ENCODE measurements around the gene NCOA1.
"Not testable (repeated sequence)": the region's sequence is repeated elsewhere in the genome, so short reads cannot be mapped to it uniquely, and the experiment has no call there.

NCOA1 gene

GRCh38 chr2:24531610-24532009 is 40.6 kb downstream of the NCOA1 start:
- not testable (repeated sequence) for H3K9ac ChIP-seq (ENCODE audit: low read length); H3K4me3 ChIP-seq (ENCODE audit: low read length); H3K9me3 ChIP-seq (ENCODE audit: control insufficient read depth, low read length)

GRCh38 chr2:24532057-24532456 is 41.0 kb downstream of the NCOA1 start:
- H3K27me3 ChIP-seq (ENCODE audit: control insufficient read depth, insufficient read depth, low read length); H3K4me1 ChIP-seq (ENCODE audit: control insufficient read depth, insufficient read depth, low read length); H3K9ac ChIP-seq (ENCODE audit: low read length); H3K4me3 ChIP-seq (ENCODE audit: low read length); H3K9me3 ChIP-seq (ENCODE audit: control insufficient read depth, low read length); H3K36me3 ChIP-seq (ENCODE audit: control insufficient read depth, insufficient read depth, low read length): not testable (repeated sequence)

More at GRCh38 chr2:24531610-24532009, 40.6 kb downstream of the NCOA1 start:
- not testable (repeated sequence) for H3K4me1 ChIP-seq (ENCODE audit: control insufficient read depth, insufficient read depth, low read length); H3K36me3 ChIP-seq (ENCODE audit: control insufficient read depth, insufficient read depth, low read length); H3K27me3 ChIP-seq (ENCODE audit: control insufficient read depth, insufficient read depth, low read length)

GRCh38 chr2:24533574-24533973 is 42.5 kb downstream of the NCOA1 start:
- H3K4me3 ChIP-seq (ENCODE audit: low read length); H3K36me3 ChIP-seq (ENCODE audit: control insufficient read depth, insufficient read depth, low read length); H3K4me1 ChIP-seq (ENCODE audit: control insufficient read depth, insufficient read depth, low read length); H3K9me3 ChIP-seq (ENCODE audit: control insufficient read depth, low read length); H3K27me3 ChIP-seq (ENCODE audit: control insufficient read depth, insufficient read depth, low read length); H3K9ac ChIP-seq (ENCODE audit: low read length): not testable (repeated sequence)

GRCh38 chr2:24538720-24539119 is 47.7 kb downstream of the NCOA1 start:
- Histone ChIP-seq H3K27me3 (ENCODE audit: control insufficient read depth, insufficient read depth, low read length) (no peaks in the 10 kb centered on the region), H3K4me3 (ENCODE audit: low read length) (no peak overlapping the region), H3K36me3 (ENCODE audit: control insufficient read depth, insufficient read depth, low read length) (no peaks in the 10 kb centered on the region), H3K4me1 (ENCODE audit: control insufficient read depth, insufficient read depth, low read length) (no peaks in the 10 kb centered on the region), H3K9ac (ENCODE audit: low read length) (no peak overlapping the region), H3K9me3 (ENCODE audit: control insufficient read depth, low read length) (no peaks in the 10 kb centered on the region)

- no peaks in the 10 kb centered on the region for H3K9me3 ChIP-seq (ENCODE audit: control insufficient read depth, low read length)
- no peaks in the 10 kb centered on the region for H3K36me3 ChIP-seq (ENCODE audit: control insufficient read depth, insufficient read depth, low read length)
- H3K4me1 ChIP-seq (ENCODE audit: control insufficient read depth, insufficient read depth, low read length), result no peaks in the 10 kb centered on the region
- no peak overlapping the region for H3K4me3 ChIP-seq (ENCODE audit: low read length)
- H3K9ac ChIP-seq (ENCODE audit: low read length), result no peak overlapping the region
- no peaks in the 10 kb centered on the region for H3K27me3 ChIP-seq (ENCODE audit: control insufficient read depth, insufficient read depth, low read length)
These were observed 48.2 kb downstream of the NCOA1 start for GRCh38 chr2:24539258-24539657.

- H3K9me3 ChIP-seq (ENCODE audit: control insufficient read depth, low read length), result no peaks in the 10 kb centered on the region
- no peaks in the 10 kb centered on the region for H3K27me3 ChIP-seq (ENCODE audit: control insufficient read depth, insufficient read depth, low read length)
- no peak overlapping the region for H3K4me3 ChIP-seq (ENCODE audit: low read length)
- no peaks in the 10 kb centered on the region for H3K4me1 ChIP-seq (ENCODE audit: control insufficient read depth, insufficient read depth, low read length)
- H3K9ac ChIP-seq (ENCODE audit: low read length), result no peak overlapping the region
- no peaks in the 10 kb centered on the region for H3K36me3 ChIP-seq (ENCODE audit: control insufficient read depth, insufficient read depth, low read length)
These were observed 49.0 kb downstream of the NCOA1 start for GRCh38 chr2:24540011-24540477.

- Histone ChIP-seq H3K36me3 (ENCODE audit: control insufficient read depth, insufficient read depth, low read length) (no peaks in the 10 kb centered on the region), H3K4me1 (ENCODE audit: control insufficient read depth, insufficient read depth, low read length) (no peaks in the 10 kb centered on the region), H3K9ac (ENCODE audit: low read length) (no peak overlapping the region), H3K9me3 (ENCODE audit: control insufficient read depth, low read length) (no peaks in the 10 kb centered on the region), H3K27me3 (ENCODE audit: control insufficient read depth, insufficient read depth, low read length) (no peaks in the 10 kb centered on the region), H3K4me3 (ENCODE audit: low read length) (no peak overlapping the region)
These were observed 50.6 kb downstream of the NCOA1 start for GRCh38 chr2:24541621-24542020.

GRCh38 chr2:24542269-24542872 is 51.3 kb downstream of the NCOA1 start:
- Histone ChIP-seq H3K4me3 (ENCODE audit: low read length) (no peak overlapping the region), H3K36me3 (ENCODE audit: control insufficient read depth, insufficient read depth, low read length) (no peaks in the 10 kb centered on the region), H3K9me3 (ENCODE audit: control insufficient read depth, low read length) (no peaks in the 10 kb centered on the region), H3K9ac (ENCODE audit: low read length) (no peak overlapping the region), H3K4me1 (ENCODE audit: control insufficient read depth, insufficient read depth, low read length) (no peaks in the 10 kb centered on the region), H3K27me3 (ENCODE audit: control insufficient read depth, insufficient read depth, low read length) (no peaks in the 10 kb centered on the region)

- Histone ChIP-seq H3K4me3 (ENCODE audit: low read length) (no peak overlapping the region), H3K9me3 (ENCODE audit: control insufficient read depth, low read length) (no peaks in the 10 kb centered on the region), H3K27me3 (ENCODE audit: control insufficient read depth, insufficient read depth, low read length) (no peaks in the 10 kb centered on the region), H3K9ac (ENCODE audit: low read length) (no peak overlapping the region), H3K36me3 (ENCODE audit: control insufficient read depth, insufficient read depth, low read length) (no peaks in the 10 kb centered on the region), H3K4me1 (ENCODE audit: control insufficient read depth, insufficient read depth, low read length) (no peaks in the 10 kb centered on the region)
These were observed 52.2 kb downstream of the NCOA1 start for GRCh38 chr2:24543252-24543651.

GRCh38 chr2:24544456-24545115 is 53.5 kb downstream of the NCOA1 start:
- H3K4me1 ChIP-seq (ENCODE audit: control insufficient read depth, insufficient read depth, low read length), result no peaks in the 10 kb centered on the region
- H3K4me3 ChIP-seq (ENCODE audit: low read length), result no peak overlapping the region
- no peaks in the 10 kb centered on the region for H3K27me3 ChIP-seq (ENCODE audit: control insufficient read depth, insufficient read depth, low read length)
- H3K9me3 ChIP-seq (ENCODE audit: control insufficient read depth, low read length), result no peaks in the 10 kb centered on the region
- H3K36me3 ChIP-seq (ENCODE audit: control insufficient read depth, insufficient read depth, low read length), result no peaks in the 10 kb centered on the region
- H3K9ac ChIP-seq (ENCODE audit: low read length), result no peak overlapping the region

GRCh38 chr2:24546669-24547068 is 55.6 kb downstream of the NCOA1 start:
- Histone ChIP-seq H3K4me1 (ENCODE audit: control insufficient read depth, insufficient read depth, low read length) (no peaks in the 10 kb centered on the region), H3K4me3 (ENCODE audit: low read length) (no peak overlapping the region), H3K36me3 (ENCODE audit: control insufficient read depth, insufficient read depth, low read length) (no peaks in the 10 kb centered on the region), H3K9me3 (ENCODE audit: control insufficient read depth, low read length) (no peaks in the 10 kb centered on the region), H3K9ac (ENCODE audit: low read length) (no peak overlapping the region), H3K27me3 (ENCODE audit: control insufficient read depth, insufficient read depth, low read length) (no peaks in the 10 kb centered on the region)

- no peaks in the 10 kb centered on the region for H3K4me1 ChIP-seq (ENCODE audit: control insufficient read depth, insufficient read depth, low read length)
- no peaks in the 10 kb centered on the region for H3K36me3 ChIP-seq (ENCODE audit: control insufficient read depth, insufficient read depth, low read length)
- H3K9me3 ChIP-seq (ENCODE audit: control insufficient read depth, low read length), result no peaks in the 10 kb centered on the region
- H3K9ac ChIP-seq (ENCODE audit: low read length), result no peak overlapping the region
- H3K4me3 ChIP-seq (ENCODE audit: low read length), result no peak overlapping the region
- no peaks in the 10 kb centered on the region for H3K27me3 ChIP-seq (ENCODE audit: control insufficient read depth, insufficient read depth, low read length)
These were observed 57.0 kb downstream of the NCOA1 start for GRCh38 chr2:24548058-24548457.

Measured in mucosa of stomach (tissue), 1 donor.